CD4-positive, alpha-beta T cell treated with Interleukin-15 for 4 hours (primary cell): ENCODE measurements around the gene AMBRA1.
"Not testable (repeated sequence)": the region's sequence is repeated elsewhere in the genome, so short reads cannot be mapped to it uniquely, and the experiment has no call there.

Source experiments
- DNase-seq: peaks from one replicate; pipeline ENCODE4 v3.0.0-alpha.2; 2020; ENCODE audit warnings: low spot score

The AMBRA1 gene

GRCh38 chr11:46612326-46612725 is 18.5 kb upstream of the AMBRA1 start:
- DNase-seq, result no peak

DNA sequence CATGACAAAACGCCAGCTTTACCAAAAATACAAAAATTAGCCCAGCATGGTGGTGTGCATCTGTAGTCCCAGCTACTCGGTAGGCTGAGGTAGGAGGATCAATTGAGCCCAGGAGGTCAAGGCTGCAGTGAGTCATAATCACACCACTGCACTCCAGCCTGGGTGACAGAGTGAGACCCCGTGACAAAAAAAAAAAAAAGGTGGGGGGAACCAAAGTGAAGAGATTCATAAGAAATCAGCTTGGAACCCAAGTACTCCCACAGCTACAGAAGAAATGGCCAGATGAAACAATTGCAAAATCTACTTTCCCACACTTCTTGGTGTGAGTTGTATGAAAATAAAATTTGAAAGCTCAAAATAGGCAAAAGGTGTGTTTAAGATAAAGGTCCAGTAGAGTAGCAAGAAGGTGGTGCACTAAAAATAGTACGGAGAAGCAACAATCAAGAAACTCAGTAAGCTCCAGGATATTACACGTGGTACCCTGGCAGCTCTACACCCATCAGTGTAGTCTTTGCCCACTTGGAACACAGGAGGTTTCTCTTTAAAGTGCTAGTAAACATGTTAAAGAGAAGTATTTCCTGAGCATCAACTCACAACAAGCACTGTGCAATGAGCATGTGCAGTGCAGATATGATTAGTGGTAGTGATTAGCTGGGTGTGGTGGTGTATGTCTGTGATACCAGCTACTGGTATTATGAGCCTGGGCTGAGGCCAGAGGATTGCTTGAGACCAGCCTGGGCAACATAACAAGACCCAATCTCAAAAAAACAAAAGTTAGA is 17.9 kb upstream of the AMBRA1 start:
- DNase-seq, result no peak

DNA sequence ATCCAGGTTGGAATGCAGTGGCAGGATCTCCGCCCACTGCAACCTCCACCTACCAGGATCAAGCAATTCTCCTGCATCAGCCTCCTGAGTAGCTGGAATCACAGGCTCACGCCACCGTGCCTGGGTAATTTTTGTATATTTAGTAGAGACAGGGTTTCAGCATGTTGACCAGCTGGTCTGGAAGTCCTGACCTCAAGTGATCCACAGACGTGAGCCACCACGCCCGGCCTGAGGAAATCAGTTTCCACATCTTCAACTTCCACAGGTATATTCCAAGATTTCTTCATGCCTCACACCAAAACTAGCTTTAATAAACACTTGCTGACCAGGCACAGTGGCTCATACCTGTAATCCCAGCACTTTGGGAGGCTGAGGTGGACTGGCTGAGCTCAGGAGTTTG is 15.6 kb upstream of the AMBRA1 start:
- no peak for DNase-seq

DNA sequence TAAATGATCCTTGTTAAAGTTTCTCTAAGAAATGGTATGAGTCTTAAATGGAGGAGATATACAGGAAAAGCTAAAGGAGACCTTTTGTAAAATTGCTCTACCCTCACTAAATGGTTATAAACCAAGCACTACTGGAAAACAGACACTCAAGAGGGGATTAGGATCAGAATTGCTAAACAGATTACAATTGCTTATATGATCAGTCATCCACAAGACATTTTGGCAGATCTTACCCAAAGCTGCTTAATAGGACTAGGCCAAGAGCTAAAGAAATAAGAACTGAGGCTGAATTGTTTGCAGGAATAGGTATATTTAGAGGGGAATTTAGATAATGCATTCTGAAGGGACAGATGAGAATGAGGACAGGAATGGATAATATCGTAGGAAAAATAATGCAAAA is 13.7 kb upstream of the AMBRA1 start:
- no peak for DNase-seq

- DNase-seq, result no peak
Observed at GRCh38 chr11:46604796-46605195, 11.0 kb upstream of the AMBRA1 start.

DNA sequence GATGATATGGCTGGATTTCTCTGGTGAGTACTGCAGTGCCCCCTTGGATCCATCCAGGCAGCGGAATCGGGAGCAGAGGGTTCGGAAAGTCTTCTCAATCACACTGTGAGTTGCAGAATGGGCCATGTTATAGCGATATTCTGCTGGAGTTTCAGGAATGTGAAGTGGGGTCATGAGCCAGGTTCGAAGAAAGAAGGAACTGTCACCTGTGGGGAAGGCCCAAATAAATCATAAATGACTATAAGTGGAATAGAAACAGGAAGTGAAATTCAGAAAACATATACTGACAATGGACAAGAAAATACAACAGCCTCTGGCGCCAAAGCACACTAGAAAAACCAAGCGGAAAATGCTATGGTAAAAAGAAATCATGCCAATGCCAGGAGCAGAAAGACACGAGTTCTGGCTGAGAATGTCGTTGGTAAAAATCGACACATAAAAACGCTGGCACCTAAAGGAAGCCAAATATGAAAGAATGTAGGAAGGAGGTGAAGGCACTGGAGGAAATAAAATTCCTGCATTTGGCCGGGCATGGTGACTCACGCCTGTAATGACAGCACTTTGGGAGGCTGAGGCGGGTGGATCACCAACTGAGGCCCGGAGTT is 10.0 kb upstream of the AMBRA1 start:
- DNase-seq, result no peak

GRCh38 chr11:46601129-46601528 is 7.3 kb upstream of the AMBRA1 start:
- DNase-seq, result no peak

- no peak for DNase-seq
Observed at GRCh38 chr11:46600194-46600960, 6.6 kb upstream of the AMBRA1 start.

- DNase-seq, result no peak
Observed at GRCh38 chr11:46599340-46600193, 5.7 kb upstream of the AMBRA1 start.

GRCh38 chr11:46597609-46598219 is 3.9 kb upstream of the AMBRA1 start:
- no peak for DNase-seq

GRCh38 chr11:46597155-46597554 is 3.3 kb upstream of the AMBRA1 start:
- DNase-seq, result no peak

DNA sequence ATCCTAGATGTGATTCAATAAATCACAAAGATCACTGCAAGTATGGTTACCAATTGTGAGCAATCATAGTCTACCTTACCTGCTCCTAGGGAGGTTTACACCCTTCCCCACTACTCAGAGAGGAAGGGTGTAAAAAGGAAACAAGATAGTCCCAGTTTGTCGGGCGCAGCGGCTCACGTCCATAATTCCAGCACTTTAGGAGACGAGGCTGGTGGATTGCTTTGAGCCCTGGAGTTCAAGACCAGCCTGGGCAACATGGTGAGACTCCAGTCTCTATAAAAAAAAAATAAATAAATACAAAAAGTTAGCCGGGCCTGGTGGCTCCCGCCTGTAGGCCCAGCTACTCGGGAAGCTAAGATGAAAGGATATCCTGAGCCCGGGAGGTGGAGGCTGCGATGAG is 962 bp upstream of the AMBRA1 start:
- DNase-seq, result no peak

DNA sequence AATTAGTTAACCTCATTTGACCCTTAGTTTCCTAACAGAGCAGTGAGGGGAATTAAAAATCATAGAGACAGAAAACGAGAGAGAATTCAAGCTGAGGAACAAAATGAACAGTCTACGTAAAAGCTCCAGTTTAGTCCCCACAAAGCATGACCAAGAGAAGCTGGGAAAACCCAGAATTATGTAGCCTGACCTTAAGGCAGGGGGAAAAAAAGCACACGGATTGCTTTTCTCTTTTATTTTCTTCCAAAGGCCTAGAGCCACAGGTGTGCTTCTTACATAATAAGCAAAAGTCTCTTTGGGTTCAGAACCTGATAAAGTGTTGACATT is 514 bp upstream of the AMBRA1 start:
- DNase-seq, result no peak

DNA sequence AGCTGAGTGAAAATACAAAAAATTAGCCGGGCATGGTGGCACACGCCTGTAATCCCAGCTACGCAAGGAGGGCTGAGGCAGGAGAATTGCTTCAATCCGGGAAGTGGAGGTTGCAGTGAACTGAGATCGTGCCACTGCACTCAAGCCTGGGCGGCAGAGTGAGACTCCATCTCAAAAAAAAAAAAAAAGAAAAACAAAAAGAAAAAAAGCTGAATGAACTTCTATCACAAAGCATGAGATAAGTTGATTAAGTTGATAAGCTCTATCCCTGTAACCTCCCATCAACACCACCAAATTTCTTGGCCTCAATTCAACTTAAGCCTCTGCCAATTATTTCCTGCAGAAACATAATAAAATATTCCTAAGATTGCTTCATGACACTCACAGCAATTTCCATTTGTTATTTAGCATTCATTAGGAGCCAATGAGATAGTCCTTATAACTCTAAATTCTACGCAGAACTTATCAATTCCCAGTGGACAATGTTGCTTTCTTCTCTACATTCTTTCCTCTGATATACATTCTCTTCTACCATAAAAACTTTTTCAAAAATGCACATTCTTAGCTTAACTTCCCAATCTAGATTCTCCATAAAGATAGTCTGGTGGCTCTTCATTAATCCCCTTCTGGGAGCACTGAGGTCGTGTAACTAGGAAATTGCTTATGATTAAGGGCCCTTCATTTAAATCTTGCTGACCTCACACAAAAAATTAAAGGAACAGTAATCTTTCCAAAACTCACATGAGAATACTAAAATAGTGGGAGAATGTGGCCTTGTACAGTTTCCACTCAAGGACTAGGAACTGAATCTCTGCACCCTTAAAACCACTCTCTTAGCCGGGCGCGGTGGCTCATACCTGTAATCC is 2.9 kb downstream of the AMBRA1 start:
- DNase-seq, result no peak

DNA sequence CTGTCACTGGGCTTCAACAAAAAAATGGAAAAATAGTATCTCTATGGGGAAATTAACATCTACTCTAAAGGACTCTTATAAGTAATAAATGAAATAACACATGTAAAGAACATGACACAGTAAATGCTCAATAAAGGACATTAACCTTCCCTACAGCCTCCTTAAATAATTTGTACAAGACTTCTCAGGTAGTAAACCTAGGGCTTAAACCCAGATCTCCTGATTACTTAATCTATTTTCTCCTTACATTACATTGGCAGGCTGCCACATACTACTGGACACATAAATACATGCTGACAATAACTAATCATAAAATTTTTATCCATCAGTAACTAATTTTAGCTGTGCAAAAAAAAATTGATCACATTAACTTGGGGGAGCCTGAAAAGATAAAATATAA is 4.9 kb downstream of the AMBRA1 start:
- DNase-seq, result no peak

DNA sequence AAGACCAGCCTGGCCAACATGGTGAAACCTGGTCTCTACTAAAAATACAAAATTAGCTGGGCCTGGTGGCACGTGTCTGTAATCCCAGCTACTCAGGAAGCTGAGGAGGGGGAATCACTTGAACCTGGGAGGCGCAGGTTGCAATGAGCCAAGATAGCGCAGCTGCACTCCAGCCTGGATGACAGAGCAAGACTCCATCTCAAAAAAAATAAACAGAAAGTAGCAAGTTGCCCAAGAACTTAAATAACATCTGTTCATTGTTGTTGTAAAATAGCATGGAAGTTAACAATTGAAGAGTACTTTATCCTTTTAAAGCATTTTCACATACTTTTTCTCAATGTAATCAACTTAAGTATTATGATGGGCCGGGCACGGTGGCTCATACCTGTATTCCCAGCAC is 5.7 kb downstream of the AMBRA1 start:
- no peak for DNase-seq

DNA sequence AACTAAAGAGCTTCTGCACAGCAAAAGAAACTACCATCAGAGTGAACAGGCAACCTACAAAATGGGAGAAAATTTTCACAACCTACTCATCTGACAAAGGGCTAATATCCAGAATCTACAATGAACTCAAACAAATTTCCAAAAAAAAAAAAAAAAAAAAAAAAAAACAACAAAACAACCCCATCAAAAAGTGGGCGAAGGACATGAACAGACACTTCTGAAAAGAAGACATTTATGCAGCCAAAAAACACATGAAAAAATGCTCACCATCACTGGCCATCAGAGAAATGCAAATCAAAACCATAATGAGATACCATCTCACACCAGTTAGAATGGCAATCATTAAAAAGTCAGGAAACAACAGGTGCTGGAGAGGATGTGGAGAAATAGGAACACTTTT is 10.3 kb downstream of the AMBRA1 start:
- DNase-seq, result not testable (repeated sequence)

DNA sequence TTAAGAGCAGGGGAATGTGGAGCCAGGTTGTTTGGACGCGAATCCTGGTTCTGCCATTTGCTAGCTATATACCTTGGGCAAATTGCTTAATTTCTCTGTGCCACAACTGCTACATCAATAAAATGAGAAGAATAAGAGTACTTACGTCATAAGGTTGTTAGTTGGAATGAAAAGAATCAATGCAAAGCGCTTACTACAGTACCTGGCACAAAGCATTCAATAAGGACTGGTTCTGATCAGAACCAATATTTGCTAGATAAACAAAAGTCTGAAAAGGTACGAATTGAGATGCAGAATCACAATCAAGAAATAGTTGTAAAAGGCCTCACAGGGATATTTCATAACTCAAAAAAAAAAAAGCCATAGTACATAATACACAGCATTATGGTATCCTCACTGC is 11.2 kb downstream of the AMBRA1 start:
- DNase-seq, result no peak

GRCh38 chr11:46577058-46577457 is 16.8 kb downstream of the AMBRA1 start:
- DNase-seq, result no peak

- DNase-seq, result no peak
Observed at GRCh38 chr11:46574656-46575055, 19.2 kb downstream of the AMBRA1 start.

- no peak for DNase-seq
Observed at GRCh38 chr11:46570790-46571398, 22.9 kb downstream of the AMBRA1 start.
